Mesendoderm (in vitro differentiated cells): Measurements from ENCODE around the gene NEDD4L.

ENCODE experiments used
- DNase-seq: peaks from one replicate; pipeline ENCODE4 v3.0.0; 2013
- H2AK5ac ChIP-seq: 2 replicates; pipeline ENCODE4 v1.6.1; 2013; ENCODE audit warnings: low read length, inconsistent platforms
- H2BK120ac ChIP-seq: 2 replicates; pipeline ENCODE4 v1.6.1; 2013; ENCODE audit warnings: low read depth, mild to moderate bottlenecking, low read length, moderate library complexity, mixed read lengths
- H2BK15ac ChIP-seq: replicated peaks from 2 replicates; pipeline ENCODE4 v1.6.1; 2013; ENCODE audit warnings: low read depth, mild to moderate bottlenecking, moderate library complexity
- H2BK5ac ChIP-seq: 2 replicates; pipeline ENCODE4 v1.6.1; 2013; ENCODE audit warnings: low read length, inconsistent platforms
- H3K18ac ChIP-seq: 2 replicates; pipeline ENCODE4 v1.6.1; 2013; ENCODE audit warnings: mild to moderate bottlenecking, low read length, mixed read lengths
- H3K23ac ChIP-seq: one replicate; pipeline ENCODE4 v1.6.1; 2013; ENCODE audit warnings: low read length
- H3K27ac ChIP-seq: 2 replicates; pipeline ENCODE4 v1.5.1; 2013; ENCODE audit warnings: low read depth, mild to moderate bottlenecking, inconsistent platforms, low read length, moderate library complexity
- H3K27me3 ChIP-seq: 2 replicates; pipeline ENCODE4 v1.6.1; 2013; ENCODE audit warnings: low read length, control low read depth, mild to moderate bottlenecking, inconsistent platforms; ENCODE audit not compliant: insufficient read depth, poor library complexity
- H3K36me3 ChIP-seq: 2 replicates; pipeline ENCODE4 v1.6.1; 2013; ENCODE audit warnings: low read length, inconsistent platforms; ENCODE audit not compliant: control insufficient read depth, insufficient read depth
- H3K4ac ChIP-seq: one replicate; pipeline ENCODE4 v1.6.1; 2013; ENCODE audit warnings: low read depth, mild to moderate bottlenecking, low read length, moderate library complexity
- H3K4me1 ChIP-seq: 2 replicates; pipeline ENCODE4 v1.6.1; 2013; ENCODE audit warnings: low read depth, low read length, inconsistent platforms; ENCODE audit not compliant: control insufficient read depth
- H3K4me2 ChIP-seq: 2 replicates; pipeline ENCODE4 v1.6.1; 2013; ENCODE audit warnings: low read length
- H3K4me3 ChIP-seq: 2 replicates; pipeline ENCODE4 v1.5.1; 2013; ENCODE audit warnings: mild to moderate bottlenecking, low read length
- H3K56ac ChIP-seq: one replicate; pipeline ENCODE4 v1.6.1; 2013; ENCODE audit warnings: low read length
- H3K79me1 ChIP-seq: 2 replicates; pipeline ENCODE4 v1.6.1; 2013; ENCODE audit warnings: low read length, inconsistent platforms
- H3K79me2 ChIP-seq: 2 replicates; pipeline ENCODE4 v1.6.1; 2013; ENCODE audit warnings: mild to moderate bottlenecking, low read length; ENCODE audit not compliant: control insufficient read depth, insufficient read depth
- H3K9ac ChIP-seq: 2 replicates; pipeline ENCODE4 v1.6.1; 2013; ENCODE audit warnings: low read length, inconsistent platforms
- H4K5ac ChIP-seq: one replicate; pipeline ENCODE4 v1.6.1; 2013; ENCODE audit warnings: low read length
- H4K8ac ChIP-seq: one replicate; pipeline ENCODE4 v1.6.1; 2013; ENCODE audit warnings: low read depth, mild to moderate bottlenecking, control low read depth, low read length, moderate library complexity
- WGBS: extraction: QIAGEN DNeasy Blood & Tissue Kit; methylation state at CpG from one replicate; pipeline ENCODE4 v1.1.7; 2013; ENCODE audit warnings: low lambda C conversion rate, missing lambda C conversion rate; ENCODE audit not compliant: insufficient coverage; ENCODE audit errors: extremely low coverage; 5-methylcytosine and 5-hydroxymethylcytosine counted together

NEDD4L gene

DNA sequence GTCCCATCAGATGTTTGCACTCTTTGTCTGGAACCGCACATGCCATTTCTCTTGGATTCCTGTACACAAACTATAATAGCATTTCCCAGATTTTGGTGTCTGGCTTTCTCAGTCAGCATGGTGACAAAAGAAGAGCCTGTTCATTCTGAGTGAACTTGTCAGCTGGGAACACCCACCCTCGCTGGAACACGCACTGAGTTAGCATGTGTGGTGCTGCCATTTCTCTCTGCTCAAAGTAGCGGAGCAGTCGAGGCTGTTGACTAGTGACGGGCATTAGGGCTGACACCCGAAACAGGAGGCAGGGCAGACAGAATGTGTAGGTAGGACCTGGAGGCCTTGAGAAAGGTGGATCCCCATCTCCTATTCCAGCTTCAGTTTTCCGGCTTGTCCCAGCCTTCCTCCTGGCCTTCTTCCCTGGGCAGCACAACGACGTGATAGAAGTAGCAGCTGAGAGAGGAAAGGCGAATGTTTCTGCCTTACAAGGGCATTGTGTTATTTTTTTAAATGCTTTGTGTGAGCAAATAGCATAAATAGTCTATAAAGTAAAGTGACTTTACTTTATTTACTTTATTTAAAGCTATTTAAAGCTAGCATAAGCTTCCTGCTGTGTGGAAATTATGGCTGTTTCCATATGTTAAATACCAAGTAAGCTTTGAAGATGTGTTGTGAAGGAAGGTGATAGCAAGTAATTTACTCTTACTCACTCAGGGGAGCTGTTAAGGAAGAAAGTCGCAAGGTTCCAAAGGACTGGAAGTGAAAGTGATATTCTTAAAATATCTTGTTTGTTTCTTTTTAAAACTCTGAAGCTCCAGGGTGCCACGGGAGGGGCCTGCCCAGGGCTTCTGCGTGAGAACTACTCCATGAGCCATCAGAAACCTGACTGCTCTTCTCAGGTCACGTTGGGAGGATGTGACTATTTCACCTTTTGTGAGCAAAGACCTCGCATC is 272.6 kb downstream of the NEDD4L start:
- Histone ChIP-seq H2BK15ac (no peak overlapping the region), H3K56ac (no peak overlapping the region), H3K4ac (no peak overlapping the region), H3K4me2 (no peak overlapping the region), H3K79me1 (peaks cover 9% of the 10 kb centered on the region), H3K23ac (no peak overlapping the region), H3K36me3 (no peaks in the 10 kb centered on the region), H3K27ac (no peak overlapping the region), H4K5ac (no peak overlapping the region), H2AK5ac (no peak overlapping the region), H3K4me1 (peaks cover 8% of the 10 kb centered on the region), H3K18ac (no peak overlapping the region), H3K4me3 (no peak overlapping the region), H4K8ac (no peak overlapping the region), H2BK120ac (no peak overlapping the region), H3K27me3 (no peaks in the 10 kb centered on the region), H2BK5ac (no peak overlapping the region), H3K9ac (no peak overlapping the region), H3K79me2 (peaks cover 6% of the 10 kb centered on the region)
- DNase-seq, result peak; percentile 24
- no CpG with 5 or more reads among the region's 16 CpGs for WGBS

DNA sequence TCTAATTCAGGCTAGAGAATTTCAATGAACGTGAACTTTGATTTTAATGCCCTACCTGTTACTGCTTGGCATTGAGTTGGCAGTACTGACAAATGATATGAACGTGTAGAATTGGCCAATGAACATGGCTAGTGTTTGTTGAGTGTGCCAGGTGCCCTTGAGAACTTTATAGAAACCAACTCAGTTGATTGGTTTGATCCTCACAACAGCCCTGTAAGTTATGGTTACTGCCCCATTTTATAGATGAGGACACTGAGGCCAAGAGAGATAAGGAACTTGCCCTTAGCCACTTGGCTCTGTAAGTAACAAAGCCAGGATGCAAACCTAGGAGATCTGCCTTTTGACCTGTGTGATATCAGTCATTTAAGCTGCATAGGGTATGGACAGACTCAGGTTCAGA is 275.7 kb downstream of the NEDD4L start:
- no CpG with 5 or more reads among the region's 2 CpGs for WGBS

DNA sequence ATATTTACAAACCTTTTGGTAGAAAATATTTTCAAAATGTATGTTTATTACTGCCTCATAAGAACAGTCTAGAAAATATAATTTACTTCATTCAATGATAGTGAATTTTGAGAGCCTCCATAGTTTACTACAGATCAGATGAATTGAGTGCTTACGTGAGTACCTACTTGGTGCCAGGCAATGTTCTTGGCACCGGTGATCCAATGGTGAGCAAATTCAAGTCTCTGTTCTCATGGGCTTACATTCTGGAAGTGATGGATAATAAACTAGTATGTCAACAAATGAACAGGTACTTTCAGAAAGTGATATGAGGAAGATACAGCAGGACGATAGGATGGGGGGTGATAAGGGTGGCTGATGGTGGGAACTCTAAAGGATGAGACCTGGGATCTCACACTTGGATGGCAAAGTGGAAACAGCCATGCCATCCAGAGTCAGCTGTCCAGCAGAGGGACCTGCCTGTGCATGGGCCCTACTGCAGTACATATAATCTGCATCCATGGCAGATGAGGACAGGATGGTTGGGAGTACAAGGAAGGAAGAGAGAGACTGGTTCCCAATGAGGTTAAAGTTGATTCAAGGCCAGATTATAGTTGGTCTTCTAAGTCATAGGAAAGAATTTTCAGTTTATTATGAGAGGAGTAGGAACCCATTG is 277.0 kb downstream of the NEDD4L start:
- no peak overlapping the region for H2BK15ac ChIP-seq
- H3K79me1 ChIP-seq, result no peaks in the 10 kb centered on the region
- no peak overlapping the region for H3K4me3 ChIP-seq
- H3K9ac ChIP-seq, result no peak overlapping the region
- H3K4me1 ChIP-seq, result peaks cover 8% of the 10 kb centered on the region
- H3K56ac ChIP-seq, result no peak overlapping the region
- H3K4me2 ChIP-seq, result no peak overlapping the region
- no peaks in the 10 kb centered on the region for H3K27me3 ChIP-seq
- H3K27ac ChIP-seq, result no peak overlapping the region
- no peak for DNase-seq
- WGBS, result no CpG with 5 or more reads among the region's 3 CpGs
- no peak overlapping the region for H2BK5ac ChIP-seq
- no peak overlapping the region for H4K5ac ChIP-seq
- H3K4ac ChIP-seq, result no peak overlapping the region
- no peak overlapping the region for H2AK5ac ChIP-seq
- H3K79me2 ChIP-seq, result no peaks in the 10 kb centered on the region
- H3K18ac ChIP-seq, result no peak overlapping the region
- no peak overlapping the region for H4K8ac ChIP-seq
- H3K36me3 ChIP-seq, result no peaks in the 10 kb centered on the region
- H3K23ac ChIP-seq, result no peak overlapping the region
- H2BK120ac ChIP-seq, result no peak overlapping the region

More for the DNA sequence above, 275.7 kb downstream of the NEDD4L start:
- Histone ChIP-seq H3K23ac (no peak overlapping the region), H2BK120ac (no peak overlapping the region), H3K56ac (no peak overlapping the region), H3K79me2 (no peaks in the 10 kb centered on the region), H3K4me1 (peaks cover 8% of the 10 kb centered on the region), H3K18ac (no peak overlapping the region), H2AK5ac (no peak overlapping the region), H3K4ac (no peak overlapping the region), H4K8ac (no peak overlapping the region), H3K79me1 (no peaks in the 10 kb centered on the region), H3K27me3 (no peaks in the 10 kb centered on the region), H3K4me2 (no peak overlapping the region), H3K36me3 (no peaks in the 10 kb centered on the region), H3K27ac (no peak overlapping the region), H2BK15ac (no peak overlapping the region), H3K4me3 (no peak overlapping the region), H2BK5ac (no peak overlapping the region), H4K5ac (no peak overlapping the region), H3K9ac (no peak overlapping the region)
- DNase-seq, result no peak

DNA sequence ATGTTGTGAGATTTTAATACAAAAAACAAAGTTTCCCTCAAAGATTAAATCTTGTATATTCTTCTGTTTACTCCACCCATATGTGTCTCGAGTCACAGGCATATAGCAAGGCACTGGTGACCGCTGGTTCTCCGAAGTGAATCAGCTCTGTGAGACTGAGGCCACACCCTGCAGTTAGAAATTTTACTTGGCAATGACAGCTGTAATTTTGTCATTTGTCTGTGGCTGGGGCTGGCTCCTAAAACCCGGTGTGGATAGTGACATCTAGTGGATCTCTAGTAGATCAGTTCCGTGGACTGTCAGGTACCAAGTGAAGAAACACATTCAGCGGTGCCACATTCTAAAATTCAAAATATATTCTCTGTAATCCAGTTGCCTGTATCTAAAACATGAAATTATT is 278.0 kb downstream of the NEDD4L start:
- H3K27me3 ChIP-seq, result no peaks in the 10 kb centered on the region
- H3K79me1 ChIP-seq, result no peaks in the 10 kb centered on the region
- no peak overlapping the region for H3K18ac ChIP-seq
- no peak overlapping the region for H3K4me2 ChIP-seq
- H3K23ac ChIP-seq, result no peak overlapping the region
- no peak overlapping the region for H3K4me3 ChIP-seq
- H3K79me2 ChIP-seq, result no peaks in the 10 kb centered on the region
- H3K36me3 ChIP-seq, result no peaks in the 10 kb centered on the region
- peak; percentile 73 for DNase-seq
- WGBS, result no CpG with 5 or more reads among the region's 6 CpGs
- no peak overlapping the region for H2BK120ac ChIP-seq
- no peak overlapping the region for H2AK5ac ChIP-seq
- H3K9ac ChIP-seq, result no peak overlapping the region
- no peak overlapping the region for H3K56ac ChIP-seq
- no peak overlapping the region for H3K4ac ChIP-seq
- H4K8ac ChIP-seq, result no peak overlapping the region
- peaks cover 4% of the 10 kb centered on the region for H3K4me1 ChIP-seq
- H2BK15ac ChIP-seq, result no peak overlapping the region
- no peak overlapping the region for H2BK5ac ChIP-seq
- H4K5ac ChIP-seq, result no peak overlapping the region
- H3K27ac ChIP-seq, result no peak overlapping the region

GRCh38 chr18:58322464-58322863 is 278.4 kb downstream of the NEDD4L start:
- H2BK15ac ChIP-seq, result no peak overlapping the region
- DNase-seq, result no peak

More at GRCh38 chr18:58322464-58322863, 278.4 kb downstream of the NEDD4L start:
- no peak overlapping the region for H3K4me3 ChIP-seq
- H2BK120ac ChIP-seq, result no peak overlapping the region
- H3K4me2 ChIP-seq, result no peak overlapping the region
- H3K56ac ChIP-seq, result no peak overlapping the region
- H2BK5ac ChIP-seq, result no peak overlapping the region
- no peak overlapping the region for H3K27ac ChIP-seq
- H4K5ac ChIP-seq, result no peak overlapping the region
- no CpG with 5 or more reads among the region's 5 CpGs for WGBS
- no peaks in the 10 kb centered on the region for H3K79me1 ChIP-seq
- no peak overlapping the region for H3K18ac ChIP-seq
- no peak overlapping the region for H3K4ac ChIP-seq
- no peaks in the 10 kb centered on the region for H3K79me2 ChIP-seq
- no peak overlapping the region for H4K8ac ChIP-seq
- H3K9ac ChIP-seq, result no peak overlapping the region
- H3K23ac ChIP-seq, result no peak overlapping the region
- H3K27me3 ChIP-seq, result no peaks in the 10 kb centered on the region
- H3K36me3 ChIP-seq, result no peaks in the 10 kb centered on the region
- H2AK5ac ChIP-seq, result no peak overlapping the region
- H3K4me1 ChIP-seq, result no peaks in the 10 kb centered on the region
